Embryonic facial prominence (tissue), 1 donor: ENCODE measurements around the gene FOLR2.

Experiments used
- DNase-seq: peaks from one replicate; pipeline ENCODE4 v3.0.0-alpha.2; 2016; ENCODE audit errors: extremely low spot score

The FOLR2 gene

GRCh38 chr11:72229925-72230763, 13.6 kb downstream of the FOLR2 start:
- no peak for DNase-seq

DNA sequence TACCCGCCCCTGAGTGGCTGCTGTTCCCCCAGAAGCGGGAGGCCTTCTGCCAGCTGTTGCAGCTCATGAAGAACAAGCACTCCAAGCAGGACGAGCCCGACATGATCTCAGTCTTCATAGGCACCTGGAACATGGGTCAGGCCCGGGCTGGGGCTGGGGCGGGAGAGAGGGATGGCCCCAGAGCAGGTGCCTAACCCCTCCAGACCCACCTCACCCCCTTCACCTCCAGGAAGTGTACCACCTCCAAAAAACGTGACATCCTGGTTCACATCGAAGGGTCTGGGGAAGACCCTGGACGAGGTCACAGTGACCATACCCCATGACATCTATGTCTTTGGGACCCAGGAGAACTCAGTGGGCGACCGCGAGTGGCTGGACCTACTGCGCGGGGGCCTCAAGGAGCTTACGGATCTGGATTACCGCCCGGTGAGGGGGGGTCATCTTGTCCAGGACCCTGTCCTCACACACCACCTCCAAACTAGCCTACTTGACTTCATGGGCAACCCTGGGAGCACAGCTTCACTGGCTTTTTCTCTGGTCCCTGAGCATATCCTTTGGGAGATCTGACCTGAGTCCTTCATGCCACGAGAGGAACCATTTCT, 14.3 kb downstream of the FOLR2 start:
- DNase-seq: no peak

- no peak for DNase-seq
Measured at GRCh38 chr11:72231396-72232259, 15.0 kb downstream of the FOLR2 start.

DNA sequence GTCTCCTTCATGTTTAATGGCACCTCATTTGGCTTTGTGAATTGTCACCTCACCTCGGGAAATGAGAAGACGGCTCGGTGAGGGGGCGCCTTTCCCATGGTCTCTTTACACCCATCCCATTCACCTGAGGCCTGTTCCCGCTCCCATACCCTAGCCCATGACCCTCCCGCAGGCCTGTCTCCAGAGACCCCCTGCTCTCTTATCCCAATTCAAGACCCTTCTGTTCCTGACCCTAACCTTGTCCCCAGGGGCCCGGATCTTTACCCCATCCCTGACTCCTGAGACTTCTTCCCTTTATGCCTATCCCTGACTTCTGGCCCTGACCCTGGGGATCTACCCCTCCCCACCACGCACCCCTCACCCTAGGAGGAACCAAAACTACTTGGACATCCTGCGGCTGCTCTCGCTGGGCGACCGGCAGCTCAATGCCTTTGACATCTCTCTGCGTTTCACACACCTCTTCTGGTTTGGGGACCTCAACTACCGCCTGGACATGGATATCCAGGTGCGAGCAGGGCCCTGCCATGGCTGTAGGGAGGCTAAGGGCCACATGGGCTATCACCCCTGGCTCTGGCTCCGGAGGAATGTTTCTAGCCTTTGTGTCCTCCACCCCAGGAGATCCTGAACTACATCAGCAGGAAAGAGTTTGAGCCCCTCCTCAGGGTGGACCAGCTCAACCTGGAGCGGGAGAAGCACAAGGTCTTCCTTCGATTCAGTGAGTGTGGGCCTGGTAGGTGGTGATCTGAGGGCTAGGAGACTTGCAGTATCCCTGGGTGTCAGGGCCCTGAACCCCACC, 15.9 kb downstream of the FOLR2 start:
- no peak for DNase-seq

GRCh38 chr11:72233056-72233772, 16.6 kb downstream of the FOLR2 start:
- no peak for DNase-seq

GRCh38 chr11:72233773-72234513, 17.3 kb downstream of the FOLR2 start:
- no peak for DNase-seq

- no peak for DNase-seq
Measured at GRCh38 chr11:72234514-72234830, 17.9 kb downstream of the FOLR2 start.

DNA sequence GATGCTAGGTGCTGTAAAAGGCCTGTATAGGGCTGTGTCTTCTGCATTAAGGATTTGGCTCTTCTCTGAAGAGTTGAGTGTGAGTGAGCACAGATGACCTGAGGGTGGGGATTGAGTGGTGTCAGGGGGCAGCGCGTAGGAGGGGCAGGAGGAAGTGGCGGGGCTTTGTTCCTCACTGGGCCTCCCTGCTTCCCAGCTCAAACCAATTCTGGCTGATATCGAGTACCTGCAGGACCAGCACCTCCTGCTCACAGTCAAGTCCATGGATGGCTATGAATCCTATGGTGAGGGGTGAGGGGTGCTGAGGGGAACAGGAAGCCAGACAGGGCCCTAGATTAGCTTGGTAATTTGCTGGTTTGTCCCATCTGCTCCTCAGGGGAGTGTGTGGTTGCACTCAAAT, 18.3 kb downstream of the FOLR2 start:
- DNase-seq: no peak

GRCh38 chr11:72235351-72236057, 18.9 kb downstream of the FOLR2 start:
- DNase-seq: no peak

DNA sequence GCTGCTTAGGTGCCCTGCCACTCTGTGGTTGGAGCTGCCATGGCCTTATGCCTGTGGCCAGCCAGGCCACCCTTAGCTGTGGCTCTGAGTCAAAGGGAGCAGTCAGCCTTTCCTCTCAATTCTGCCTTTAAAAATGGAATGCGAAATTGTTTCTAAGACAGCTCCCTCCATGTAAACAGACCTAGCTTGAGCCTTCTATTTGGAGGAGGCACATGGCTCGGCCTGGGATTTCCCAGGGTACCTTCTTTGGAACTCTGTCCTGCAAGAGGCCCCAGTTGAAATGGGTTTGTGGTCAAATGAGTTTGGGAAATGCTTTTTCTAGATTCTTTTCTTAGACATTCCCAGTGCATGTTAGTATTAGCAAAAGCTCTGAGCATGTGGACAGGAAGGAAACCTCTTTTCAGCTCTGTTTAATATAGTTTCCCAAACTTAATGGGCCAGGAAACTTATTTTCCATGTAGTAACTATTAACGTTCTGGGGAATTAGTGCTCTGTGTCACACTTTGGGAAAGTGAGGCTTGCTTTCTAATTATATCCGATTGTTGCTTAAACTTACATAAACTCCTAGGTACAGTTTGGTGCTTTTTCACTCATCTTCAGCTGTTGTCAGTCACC, 19.6 kb downstream of the FOLR2 start:
- DNase-seq: no peak

DNA sequence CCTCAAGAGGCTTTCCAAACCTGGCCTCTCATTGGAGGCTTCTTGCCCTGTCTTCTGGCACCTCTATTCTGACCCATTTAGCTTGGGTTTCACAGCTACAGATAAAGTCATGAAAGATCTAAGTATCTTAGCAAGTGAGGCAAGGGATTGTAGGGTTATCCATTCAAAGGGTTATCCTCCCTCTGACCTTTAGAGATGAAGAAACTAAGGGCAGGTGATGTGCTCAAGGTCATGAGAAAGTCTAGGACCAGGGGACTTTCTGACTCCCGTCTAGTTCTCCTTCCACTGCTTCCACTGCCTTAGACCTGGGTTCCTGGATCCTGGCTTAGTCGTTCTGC, 20.1 kb downstream of the FOLR2 start:
- DNase-seq: no peak

GRCh38 chr11:72237112-72237931, 20.7 kb downstream of the FOLR2 start:
- no peak for DNase-seq

- DNase-seq: no peak
Measured at GRCh38 chr11:72238040-72238450, 21.5 kb downstream of the FOLR2 start.

- DNase-seq: no peak
Measured at GRCh38 chr11:72238492-72239312, 22.1 kb downstream of the FOLR2 start.

- no peak for DNase-seq
Measured at GRCh38 chr11:72239313-72239848, 22.8 kb downstream of the FOLR2 start.

GRCh38 chr11:72239849-72240460, 23.4 kb downstream of the FOLR2 start:
- DNase-seq: no peak
